Astrocyte of the cerebellum (primary cell): ENCODE data around the gene RGS3.

ENCODE experiments used
- DNase-seq: peaks from one replicate; pipeline ENCODE4 v3.0.0-alpha.2; 2011; ENCODE audit warnings: low read depth
- H3K4me3 ChIP-seq: 2 replicates; pipeline ENCODE4 v1.5.1; 2011; ENCODE audit warnings: mild to moderate bottlenecking, low read depth, low read length, moderate library complexity
- in situ Hi-C: cut with HindIII; loops from 2 replicates; pipeline ENCODE4 v1.10.0; 2017; ENCODE audit warnings: low sequenced_read_pairs
- TF ChIP-seq, protein P1 (sequence below): IDR thresholded peaks from 2 replicates; pipeline ENCODE4 v1.5.1; 2012; ENCODE audit warnings: low read length, low read depth, moderate library complexity, mild to moderate bottlenecking; ENCODE audit errors: missing control alignments

The RGS3 gene

DNA sequence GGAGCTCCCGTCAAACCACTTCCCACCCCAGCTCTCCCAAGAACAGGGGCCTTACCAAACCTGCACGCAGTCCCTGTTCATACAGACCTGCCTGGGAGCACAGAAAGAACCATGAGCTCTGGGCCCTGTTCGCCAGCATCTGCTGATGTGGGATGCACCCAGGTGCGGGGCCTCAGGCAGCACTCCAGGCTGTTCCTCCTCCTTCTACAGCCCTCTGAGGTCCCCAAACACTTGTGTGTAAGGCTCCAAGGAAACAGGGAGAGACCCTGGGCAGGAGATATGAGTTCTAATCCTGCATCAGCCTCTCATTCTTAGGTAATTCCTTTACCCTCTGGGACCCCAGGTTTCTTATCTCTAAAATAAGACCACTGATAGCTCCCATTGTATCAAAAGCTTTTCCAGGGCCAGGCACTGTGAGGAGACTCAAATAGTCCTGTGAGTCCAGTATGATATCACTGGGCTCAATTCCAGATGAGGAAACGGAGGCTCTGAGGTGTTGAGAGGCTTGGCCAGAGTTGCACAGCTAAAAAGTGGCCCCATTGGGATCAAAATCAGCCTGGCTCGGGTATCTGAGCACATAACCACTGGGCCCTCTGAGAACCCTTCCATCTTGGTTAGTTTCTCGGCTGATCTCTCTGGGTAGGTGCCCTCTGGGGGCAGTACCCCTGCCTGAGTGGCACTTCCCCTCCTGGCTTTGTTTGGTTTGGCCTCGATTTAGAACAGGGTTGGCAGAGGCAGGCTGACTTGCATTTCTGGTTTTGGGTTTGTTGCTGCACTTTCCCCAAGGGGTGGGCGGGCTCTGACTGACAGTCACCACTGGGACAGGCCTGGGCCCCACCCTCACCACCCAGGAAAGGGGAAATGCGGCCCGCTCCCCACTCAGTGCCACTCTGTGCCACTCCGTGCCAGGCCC, 116.8 kb downstream of the RGS3 start:
- DNase-seq = no peak
- TF ChIP-seq, protein P1, sequence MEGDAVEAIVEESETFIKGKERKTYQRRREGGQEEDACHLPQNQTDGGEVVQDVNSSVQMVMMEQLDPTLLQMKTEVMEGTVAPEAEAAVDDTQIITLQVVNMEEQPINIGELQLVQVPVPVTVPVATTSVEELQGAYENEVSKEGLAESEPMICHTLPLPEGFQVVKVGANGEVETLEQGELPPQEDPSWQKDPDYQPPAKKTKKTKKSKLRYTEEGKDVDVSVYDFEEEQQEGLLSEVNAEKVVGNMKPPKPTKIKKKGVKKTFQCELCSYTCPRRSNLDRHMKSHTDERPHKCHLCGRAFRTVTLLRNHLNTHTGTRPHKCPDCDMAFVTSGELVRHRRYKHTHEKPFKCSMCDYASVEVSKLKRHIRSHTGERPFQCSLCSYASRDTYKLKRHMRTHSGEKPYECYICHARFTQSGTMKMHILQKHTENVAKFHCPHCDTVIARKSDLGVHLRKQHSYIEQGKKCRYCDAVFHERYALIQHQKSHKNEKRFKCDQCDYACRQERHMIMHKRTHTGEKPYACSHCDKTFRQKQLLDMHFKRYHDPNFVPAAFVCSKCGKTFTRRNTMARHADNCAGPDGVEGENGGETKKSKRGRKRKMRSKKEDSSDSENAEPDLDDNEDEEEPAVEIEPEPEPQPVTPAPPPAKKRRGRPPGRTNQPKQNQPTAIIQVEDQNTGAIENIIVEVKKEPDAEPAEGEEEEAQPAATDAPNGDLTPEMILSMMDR = no peak
- in situ Hi-C loops = no loop called here
- H3K4me3 ChIP-seq = no peak overlapping the region

DNA sequence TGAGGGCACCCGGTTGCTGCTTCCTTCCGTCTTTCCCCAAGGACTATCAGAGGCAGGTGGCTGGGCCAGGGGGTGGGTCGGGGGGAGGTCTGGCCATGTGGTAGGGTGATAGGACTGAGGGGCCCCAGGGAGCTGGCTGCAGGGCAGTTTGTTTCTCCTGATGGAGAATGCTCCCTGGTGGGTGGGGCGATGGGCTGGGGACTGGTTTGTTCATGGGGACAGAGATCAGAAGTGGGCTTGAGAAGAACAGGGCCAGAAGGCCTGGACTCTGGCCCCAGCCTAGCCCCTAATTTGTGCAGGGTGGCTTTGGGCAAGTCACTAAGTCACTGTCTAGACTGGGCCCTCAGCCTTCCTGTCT, 117.4 kb downstream of the RGS3 start:
- TF ChIP-seq, protein P1 = no peak
- no peak for DNase-seq
- H3K4me3 ChIP-seq = no peak overlapping the region
- in situ Hi-C loops = no loop called here

DNA sequence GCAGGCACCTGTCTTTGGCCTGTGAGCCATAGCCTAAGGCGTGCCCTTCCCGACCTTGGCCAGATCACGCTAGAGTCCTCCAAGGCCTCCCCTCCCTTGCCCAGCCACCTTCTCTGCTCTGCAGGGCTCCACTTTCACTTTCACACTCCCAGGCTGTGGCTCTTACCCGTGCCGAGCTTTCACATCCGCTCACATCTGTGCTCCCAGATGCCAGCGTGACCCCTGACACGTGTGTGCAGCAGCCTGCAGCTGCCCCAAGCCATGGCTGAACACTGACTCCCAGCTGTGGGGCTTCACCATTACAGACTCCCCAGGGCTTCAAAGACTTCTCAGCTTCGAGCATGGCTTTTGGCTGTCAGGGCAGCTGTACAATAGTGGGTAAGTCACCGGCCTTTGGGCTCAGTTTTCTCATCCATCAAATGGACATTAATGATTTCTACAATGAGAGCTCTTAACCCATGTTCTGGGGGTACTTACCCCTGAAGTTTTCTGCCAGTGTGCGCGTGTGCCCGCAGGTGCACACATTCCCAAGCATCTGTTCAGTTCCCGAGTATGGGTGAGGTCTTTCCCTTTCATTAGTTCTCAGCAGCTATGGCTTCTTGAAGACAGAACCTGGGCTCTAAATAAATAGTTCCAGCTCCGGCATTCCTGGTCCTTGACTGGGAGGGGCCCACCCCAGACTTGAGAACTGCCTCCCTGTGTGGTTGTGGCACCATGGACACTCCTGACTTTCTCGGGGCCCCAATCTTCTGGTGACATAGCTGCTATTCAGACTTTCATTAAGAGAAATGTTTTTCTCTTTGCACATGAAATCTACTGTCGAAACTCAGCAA, 118.6 kb downstream of the RGS3 start:
- no peak for DNase-seq
- TF ChIP-seq, protein P1 = no peak
- no peak overlapping the region for H3K4me3 ChIP-seq
- in situ Hi-C loops = no loop called here

DNA sequence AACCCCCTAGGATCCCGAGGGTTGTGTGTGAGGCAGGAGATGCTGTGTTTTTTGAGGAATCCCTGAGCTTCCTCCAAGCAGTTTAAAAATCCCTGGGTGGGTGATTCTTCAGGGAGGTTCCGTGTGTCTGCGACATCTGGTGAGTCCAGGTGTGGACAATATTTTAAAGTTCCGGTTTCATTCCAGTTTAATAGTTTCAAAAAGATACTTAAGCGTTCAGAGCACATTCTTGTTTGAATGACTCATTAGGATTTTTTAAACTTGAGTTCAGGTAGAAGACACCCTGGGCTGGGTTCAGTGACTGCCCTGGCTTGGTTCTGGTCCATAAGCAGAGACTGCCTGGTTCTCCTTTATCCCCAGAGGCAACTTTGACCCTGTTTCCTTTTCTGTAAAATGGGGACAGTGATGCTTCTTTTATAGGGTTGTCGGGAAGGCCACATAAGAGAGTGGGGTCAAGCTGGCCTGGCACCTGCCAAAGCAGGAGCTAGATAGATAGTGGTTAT, 119.2 kb downstream of the RGS3 start:
- in situ Hi-C loops = no loop called here
- TF ChIP-seq, protein P1 = no peak
- DNase-seq = no peak
- H3K4me3 ChIP-seq = no peak overlapping the region

DNA sequence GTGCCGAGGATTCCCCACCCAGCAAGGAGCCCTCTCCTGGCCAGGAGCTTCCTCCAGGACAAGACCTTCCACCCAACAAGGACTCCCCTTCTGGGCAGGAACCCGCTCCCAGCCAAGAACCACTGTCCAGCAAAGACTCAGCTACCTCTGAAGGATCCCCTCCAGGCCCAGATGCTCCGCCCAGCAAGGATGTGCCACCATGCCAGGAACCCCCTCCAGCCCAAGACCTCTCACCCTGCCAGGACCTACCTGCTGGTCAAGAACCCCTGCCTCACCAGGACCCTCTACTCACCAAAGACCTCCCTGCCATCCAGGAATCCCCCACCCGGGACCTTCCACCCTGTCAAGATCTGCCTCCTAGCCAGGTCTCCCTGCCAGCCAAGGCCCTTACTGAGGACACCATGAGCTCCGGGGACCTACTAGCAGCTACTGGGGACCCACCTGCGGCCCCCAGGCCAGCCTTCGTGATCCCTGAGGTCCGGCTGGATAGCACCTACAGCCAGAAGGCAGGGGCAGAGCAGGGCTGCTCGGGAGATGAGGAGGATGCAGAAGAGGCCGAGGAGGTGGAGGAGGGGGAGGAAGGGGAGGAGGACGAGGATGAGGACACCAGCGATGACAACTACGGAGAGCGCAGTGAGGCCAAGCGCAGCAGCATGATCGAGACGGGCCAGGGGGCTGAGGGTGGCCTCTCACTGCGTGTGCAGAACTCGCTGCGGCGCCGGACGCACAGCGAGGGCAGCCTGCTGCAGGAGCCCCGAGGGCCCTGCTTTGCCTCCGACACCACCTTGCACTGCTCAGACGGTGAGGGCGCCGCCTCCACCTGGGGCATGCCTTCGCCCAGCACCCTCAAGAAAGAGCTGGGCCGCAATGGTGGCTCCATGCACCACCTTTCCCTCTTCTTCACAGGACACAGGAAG, 120.2 kb downstream of the RGS3 start:
- no peak for DNase-seq
- TF ChIP-seq, protein P1 = no peak
- in situ Hi-C loops = no loop called here
- H3K4me3 ChIP-seq = no peak overlapping the region
